ENCODE data around the gene HAND2. TPM values are rescaled to one million over a fixed set of nuclear protein-coding genes. Genes with fewer than 3 reads are reported as not detected.

HAND2 gene
- total and polyA plus RNA-seq, 5 donors: 69.3 to 154 (median 131) TPM

Other genes with a start within 250 kb of the HAND2 start
- gene HMGB2, start 195.9 kb downstream of the HAND2 start, total RNA-seq: 10 to 100 TPM; 26.3 to 53.4 (median 44.3) TPM
- gene HMGB2, start 195.9 kb downstream of the HAND2 start, polyA plus RNA-seq: 98.3 TPM
- gene SAP30, start 159.3 kb downstream of the HAND2 start, total RNA-seq: 10 to 100 TPM; 18.8 to 23.7 (median 20.8) TPM
- 20.0 TPM for gene SAP30, start 159.3 kb downstream of the HAND2 start, polyA plus RNA-seq
- 1 to 10 TPM in 3 of 4 donors, under 1 TPM in 1; 0.71 to 2.4 (median 1.7) TPM for gene SCRG1, start 131.1 kb downstream of the HAND2 start, total RNA-seq
- gene SCRG1, start 131.1 kb downstream of the HAND2 start, polyA plus RNA-seq: 1.5 TPM